IMR-90 (cell line): ENCODE measurements around the gene INF2.

Source experiments
- MXI1 ChIP-seq: IDR thresholded peaks from 2 replicates; pipeline ENCODE4 v1.6.1; 2012; ENCODE audit warnings: low read depth, mild to moderate bottlenecking, low read length, moderate library complexity, borderline replicate concordance
- POLR2A ChIP-seq: IDR thresholded peaks from 2 replicates; pipeline ENCODE4 v1.6.1; 2012; ENCODE audit warnings: mild to moderate bottlenecking, low read depth, low read length
- RFX5 ChIP-seq: IDR thresholded peaks from 2 replicates; pipeline ENCODE4 v1.8.0; 2012; ENCODE audit warnings: low read depth, mild to moderate bottlenecking, low read length, moderate library complexity
- TF ChIP-seq, protein P1 (sequence below): fragments of 150-350 bp; IDR thresholded peaks from 2 replicates; pipeline ENCODE4 v1.6.1; 2016; ENCODE audit warnings: low read depth, mild to moderate bottlenecking, low read length, moderate library complexity, borderline replicate concordance
- TF ChIP-seq, protein P2 (sequence below): conservative IDR thresholded peaks from 2 replicates; pipeline ENCODE4 v1.5.1; 2012; ENCODE audit warnings: mild to moderate bottlenecking, low read depth, low read length, improper control_type of control experiment
- TF ChIP-seq, protein P3 (sequence below): fragments of 150-350 bp; IDR thresholded peaks from 2 replicates; pipeline ENCODE4 v1.6.1; 2017; ENCODE audit warnings: mild to moderate bottlenecking, antibody characterized with exemption, low read length, low read depth

DNA sequence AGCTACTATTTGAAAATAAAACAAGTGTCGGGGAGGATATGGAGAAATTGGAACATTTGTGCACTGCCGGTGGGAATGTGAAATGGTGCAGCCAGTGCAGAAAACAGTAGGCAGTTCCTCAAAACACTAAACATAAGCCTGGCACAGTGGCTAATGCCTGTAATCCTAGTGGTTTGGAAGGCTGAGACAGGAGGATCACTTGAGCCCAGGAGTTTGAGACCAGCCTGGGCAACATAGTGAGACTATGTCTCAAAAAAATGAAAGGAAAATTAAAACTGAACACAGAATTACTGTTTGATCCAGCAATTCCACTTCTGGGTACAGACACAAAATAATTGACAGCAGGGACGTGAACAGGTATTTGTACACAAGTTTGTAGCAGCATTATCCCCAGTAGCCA is 76.1 kb downstream of the INF2 start:
- TF ChIP-seq, protein P1, sequence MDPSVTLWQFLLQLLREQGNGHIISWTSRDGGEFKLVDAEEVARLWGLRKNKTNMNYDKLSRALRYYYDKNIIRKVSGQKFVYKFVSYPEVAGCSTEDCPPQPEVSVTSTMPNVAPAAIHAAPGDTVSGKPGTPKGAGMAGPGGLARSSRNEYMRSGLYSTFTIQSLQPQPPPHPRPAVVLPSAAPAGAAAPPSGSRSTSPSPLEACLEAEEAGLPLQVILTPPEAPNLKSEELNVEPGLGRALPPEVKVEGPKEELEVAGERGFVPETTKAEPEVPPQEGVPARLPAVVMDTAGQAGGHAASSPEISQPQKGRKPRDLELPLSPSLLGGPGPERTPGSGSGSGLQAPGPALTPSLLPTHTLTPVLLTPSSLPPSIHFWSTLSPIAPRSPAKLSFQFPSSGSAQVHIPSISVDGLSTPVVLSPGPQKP = no peak
- TF ChIP-seq, protein P2, sequence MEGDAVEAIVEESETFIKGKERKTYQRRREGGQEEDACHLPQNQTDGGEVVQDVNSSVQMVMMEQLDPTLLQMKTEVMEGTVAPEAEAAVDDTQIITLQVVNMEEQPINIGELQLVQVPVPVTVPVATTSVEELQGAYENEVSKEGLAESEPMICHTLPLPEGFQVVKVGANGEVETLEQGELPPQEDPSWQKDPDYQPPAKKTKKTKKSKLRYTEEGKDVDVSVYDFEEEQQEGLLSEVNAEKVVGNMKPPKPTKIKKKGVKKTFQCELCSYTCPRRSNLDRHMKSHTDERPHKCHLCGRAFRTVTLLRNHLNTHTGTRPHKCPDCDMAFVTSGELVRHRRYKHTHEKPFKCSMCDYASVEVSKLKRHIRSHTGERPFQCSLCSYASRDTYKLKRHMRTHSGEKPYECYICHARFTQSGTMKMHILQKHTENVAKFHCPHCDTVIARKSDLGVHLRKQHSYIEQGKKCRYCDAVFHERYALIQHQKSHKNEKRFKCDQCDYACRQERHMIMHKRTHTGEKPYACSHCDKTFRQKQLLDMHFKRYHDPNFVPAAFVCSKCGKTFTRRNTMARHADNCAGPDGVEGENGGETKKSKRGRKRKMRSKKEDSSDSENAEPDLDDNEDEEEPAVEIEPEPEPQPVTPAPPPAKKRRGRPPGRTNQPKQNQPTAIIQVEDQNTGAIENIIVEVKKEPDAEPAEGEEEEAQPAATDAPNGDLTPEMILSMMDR = no peak
- no peak for TF ChIP-seq RFX5
- TF ChIP-seq POLR2A = no peak
- no peak for TF ChIP-seq MXI1
- TF ChIP-seq, protein P3, sequence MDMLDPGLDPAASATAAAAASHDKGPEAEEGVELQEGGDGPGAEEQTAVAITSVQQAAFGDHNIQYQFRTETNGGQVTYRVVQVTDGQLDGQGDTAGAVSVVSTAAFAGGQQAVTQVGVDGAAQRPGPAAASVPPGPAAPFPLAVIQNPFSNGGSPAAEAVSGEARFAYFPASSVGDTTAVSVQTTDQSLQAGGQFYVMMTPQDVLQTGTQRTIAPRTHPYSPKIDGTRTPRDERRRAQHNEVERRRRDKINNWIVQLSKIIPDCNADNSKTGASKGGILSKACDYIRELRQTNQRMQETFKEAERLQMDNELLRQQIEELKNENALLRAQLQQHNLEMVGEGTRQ = no peak
